ENCODE results near the gene SHISA4. TPM values are rescaled to one million over a fixed set of nuclear protein-coding genes. Genes with fewer than 3 reads are reported as not detected.
"Not testable (repeated sequence)": the region's sequence is repeated elsewhere in the genome, so short reads cannot be mapped to it uniquely, and the experiment has no call there.

Gene SHISA4
- polyA plus RNA-seq, 1 donor from 2014 or later, result 0.16 TPM

DNA sequence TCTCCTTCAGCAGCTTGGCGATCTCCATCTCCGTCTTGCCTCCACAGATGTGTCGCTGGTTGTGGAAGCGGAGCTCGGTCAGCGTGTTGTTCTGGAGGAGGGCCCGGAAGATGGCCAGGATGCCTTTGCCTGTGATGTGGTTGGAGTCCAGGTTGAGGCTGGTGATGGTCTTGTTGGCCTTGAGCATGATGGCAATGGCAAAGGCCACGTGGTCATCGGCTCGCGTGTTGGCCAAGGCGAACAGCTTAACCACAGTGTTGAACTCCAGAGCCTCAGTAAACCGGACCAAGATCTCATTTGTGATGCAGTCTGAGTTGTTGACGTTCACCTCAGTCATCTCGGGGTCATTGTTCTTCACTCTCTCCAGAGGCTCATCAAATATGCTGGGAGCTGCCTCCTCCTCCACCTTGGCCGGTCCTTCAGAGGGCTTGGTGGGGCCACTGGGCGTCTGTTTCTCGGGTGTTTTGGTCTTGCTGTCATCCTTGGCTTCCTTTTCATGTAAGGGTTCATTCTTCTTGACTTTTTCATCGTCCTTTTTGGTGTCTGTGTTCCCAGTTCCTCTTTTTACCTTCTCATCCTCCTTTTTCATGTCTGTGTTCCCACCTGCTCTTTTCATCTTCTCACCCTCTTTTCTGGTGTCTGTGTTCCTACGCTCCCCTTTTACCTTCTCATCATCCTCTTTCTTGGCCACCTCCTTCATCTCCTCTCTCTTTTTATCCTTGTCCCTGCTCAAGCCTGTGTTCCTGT is 11.2 kb downstream of the SHISA4 start:
- Mint-ChIP-seq H3K36me3 (no peaks in the 10 kb centered on the region), H3K27ac (no peak overlapping the region), H3K4me1 (peaks cover 0 to 5% (median 4%) of the 10 kb centered on the region in 3 donors), H3K4me3 (no peak overlapping the region), H3K27me3 (peaks cover 4% of the 10 kb centered on the region), H3K9me3 (peaks cover 0 to 2% (median 0%) of the 10 kb centered on the region in 3 donors)

DNA sequence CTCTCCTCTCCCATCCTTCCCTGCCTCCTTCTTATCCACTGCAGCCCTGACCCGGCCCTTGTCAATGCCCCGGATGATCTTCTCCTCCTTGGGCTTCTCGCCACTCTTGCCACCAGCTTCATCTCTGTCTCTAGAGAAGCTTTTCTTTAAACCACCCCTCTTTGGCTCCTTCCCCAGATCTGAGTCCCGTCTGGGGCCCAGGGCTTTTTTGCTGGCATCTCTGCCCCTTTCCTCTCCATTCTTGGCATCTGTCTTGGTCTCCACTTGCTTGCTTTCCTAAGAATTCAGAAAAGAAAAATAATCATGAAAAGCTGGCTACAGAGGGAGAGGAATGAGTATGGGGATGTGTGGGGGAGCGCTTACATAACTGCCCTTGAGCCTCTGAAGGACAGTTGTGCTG is 11.8 kb downstream of the SHISA4 start:
- H3K4me3 Mint-ChIP-seq, result no peak overlapping the region
- H3K36me3 Mint-ChIP-seq, result no peaks in the 10 kb centered on the region
- H3K27me3 Mint-ChIP-seq, result peaks cover 4% of the 10 kb centered on the region
- peaks cover 0 to 2% (median 0%) of the 10 kb centered on the region in 3 donors for H3K9me3 Mint-ChIP-seq
- H3K4me1 Mint-ChIP-seq, result peaks cover 0 to 5% (median 4%) of the 10 kb centered on the region in 3 donors
- no peak overlapping the region for H3K27ac Mint-ChIP-seq

DNA sequence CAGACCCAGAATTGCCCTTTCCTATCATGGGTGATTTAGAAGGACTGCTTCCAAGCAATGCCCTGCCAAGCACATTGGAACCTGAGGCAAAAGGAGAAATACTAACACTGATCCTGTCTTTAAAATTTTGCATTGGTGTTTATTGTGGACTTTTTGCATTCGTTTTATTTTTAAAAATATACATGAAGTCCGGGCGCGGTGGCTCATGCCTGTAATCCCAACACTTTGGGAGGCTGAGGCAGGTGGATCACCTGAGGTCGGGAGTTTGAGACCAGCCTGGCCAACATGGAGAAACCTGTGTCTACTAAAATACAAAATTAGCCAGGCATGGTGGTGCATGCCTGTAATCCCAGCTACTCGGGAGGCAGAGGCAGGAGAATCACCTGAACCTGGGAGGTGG is 12.3 kb downstream of the SHISA4 start:
- not testable (repeated sequence) for H3K4me1 Mint-ChIP-seq, H3K27me3 Mint-ChIP-seq, H3K9me3 Mint-ChIP-seq, H3K4me3 Mint-ChIP-seq, H3K36me3 Mint-ChIP-seq, H3K27ac Mint-ChIP-seq

DNA sequence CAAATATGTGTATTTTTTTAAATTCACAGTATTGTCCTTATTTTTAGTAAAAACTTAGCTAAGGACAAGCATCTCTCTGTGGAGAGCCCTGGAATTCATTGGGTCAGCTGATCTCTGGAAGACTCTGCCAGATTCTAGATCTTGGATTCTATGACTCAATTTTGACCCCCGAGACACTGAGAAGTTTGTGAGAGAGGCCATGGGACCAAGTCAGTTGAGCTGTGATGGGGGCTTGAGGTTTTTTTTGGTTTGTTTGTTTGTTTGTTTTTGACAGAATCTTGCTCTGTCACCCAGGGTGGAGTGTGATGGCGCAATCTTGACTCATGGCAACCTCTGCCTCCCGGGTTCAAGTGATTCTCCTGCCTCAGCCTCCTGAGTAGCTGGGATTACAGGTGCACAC is 13.5 kb downstream of the SHISA4 start:
- peaks cover 3% of the 10 kb centered on the region for H3K27me3 Mint-ChIP-seq
- H3K27ac Mint-ChIP-seq, result no peak overlapping the region
- no peaks in the 10 kb centered on the region for H3K4me1 Mint-ChIP-seq
- no peak overlapping the region for H3K4me3 Mint-ChIP-seq
- H3K36me3 Mint-ChIP-seq, result no peaks in the 10 kb centered on the region
- H3K9me3 Mint-ChIP-seq, result peaks cover 0 to 2% (median 0%) of the 10 kb centered on the region in 3 donors

DNA sequence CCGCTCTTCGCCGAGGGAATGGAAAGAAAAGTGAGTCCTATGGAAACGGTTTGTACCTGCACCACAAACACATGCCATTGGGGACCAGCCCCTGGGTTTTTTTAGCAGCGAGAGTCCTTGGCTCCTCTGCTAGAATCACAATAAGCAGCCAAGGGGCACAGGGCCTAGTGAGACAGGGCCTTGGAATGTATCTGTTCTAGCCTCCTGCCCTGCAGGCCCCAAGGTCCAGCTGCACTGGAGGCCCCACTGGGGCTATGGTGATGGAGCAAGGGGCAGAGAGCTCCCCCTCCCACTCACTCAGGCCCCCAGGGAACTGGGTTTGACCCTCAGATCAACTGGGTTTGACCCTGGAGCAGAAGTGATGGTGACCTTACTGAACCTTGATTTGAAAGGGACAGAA is 14.4 kb downstream of the SHISA4 start:
- Mint-ChIP-seq H3K27ac (no peak overlapping the region), H3K9me3 (peaks cover 0 to 2% (median 0%) of the 10 kb centered on the region in 3 donors), H3K4me1 (no peaks in the 10 kb centered on the region), H3K27me3 (peaks cover 3% of the 10 kb centered on the region), H3K4me3 (no peak overlapping the region), H3K36me3 (no peaks in the 10 kb centered on the region)

DNA sequence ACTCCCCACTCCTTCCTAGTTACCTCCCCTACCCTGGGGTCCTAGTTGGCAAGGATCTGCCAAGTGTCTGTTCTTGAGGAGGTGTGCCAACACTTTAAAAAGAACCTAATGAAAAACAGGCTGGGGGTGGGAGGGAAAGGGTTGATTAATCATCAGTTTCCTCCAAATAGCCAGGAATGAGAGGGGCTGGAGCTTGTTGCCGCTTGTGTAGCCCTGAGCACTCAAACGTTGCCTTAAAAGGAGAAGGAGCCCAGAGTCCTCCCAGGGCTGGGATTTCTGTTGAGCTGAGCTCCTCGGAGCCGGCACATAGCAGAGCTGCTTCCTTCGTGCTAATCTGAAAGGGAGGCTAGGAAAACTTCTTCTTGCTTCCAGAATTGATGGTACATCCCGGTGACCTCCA is 15.9 kb downstream of the SHISA4 start:
- H3K27ac Mint-ChIP-seq, result no peak overlapping the region
- H3K27me3 Mint-ChIP-seq, result peaks cover 3% of the 10 kb centered on the region
- H3K9me3 Mint-ChIP-seq, result peaks cover 0 to 2% (median 0%) of the 10 kb centered on the region in 3 donors
- H3K36me3 Mint-ChIP-seq, result no peaks in the 10 kb centered on the region
- no peaks in the 10 kb centered on the region for H3K4me1 Mint-ChIP-seq
- H3K4me3 Mint-ChIP-seq, result no peak overlapping the region

DNA sequence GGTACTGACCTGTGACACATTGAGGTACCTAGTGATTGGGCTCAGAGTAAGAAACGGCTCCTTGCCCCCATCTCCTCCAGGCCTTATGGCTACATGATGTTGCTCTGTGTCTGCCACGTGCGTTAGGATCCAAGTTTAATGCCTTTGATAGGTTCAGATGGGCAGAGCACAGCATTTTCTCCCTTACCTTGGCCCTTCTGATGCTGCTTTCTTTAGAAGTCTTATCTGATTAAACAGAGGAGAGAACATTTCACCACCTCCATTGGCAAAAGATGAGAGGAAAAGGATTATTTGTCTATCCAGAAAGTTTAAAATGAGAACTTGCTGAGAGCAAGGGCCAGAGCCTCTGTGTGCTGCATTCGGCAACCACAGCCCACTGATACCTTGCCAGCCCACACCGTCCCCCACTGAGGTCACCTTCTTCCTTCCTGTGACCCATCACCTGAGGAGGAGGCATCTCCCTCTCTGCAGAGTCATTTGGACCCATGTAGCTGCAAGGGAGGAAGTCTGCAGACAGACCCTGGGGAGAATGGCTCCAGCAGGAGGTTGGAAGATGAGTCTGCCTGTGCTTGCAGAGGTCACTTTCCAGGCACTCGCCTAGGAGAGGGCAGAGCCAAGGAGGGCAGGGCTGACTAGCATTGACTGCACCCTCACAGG is 16.7 kb downstream of the SHISA4 start:
- Mint-ChIP-seq H3K4me1 (no peaks in the 10 kb centered on the region), H3K4me3 (no peak overlapping the region), H3K36me3 (no peaks in the 10 kb centered on the region), H3K27me3 (peaks cover 2% of the 10 kb centered on the region), H3K27ac (no peak overlapping the region), H3K9me3 (peaks cover 0 to under 1% (median 0%) of the 10 kb centered on the region in 3 donors)

DNA sequence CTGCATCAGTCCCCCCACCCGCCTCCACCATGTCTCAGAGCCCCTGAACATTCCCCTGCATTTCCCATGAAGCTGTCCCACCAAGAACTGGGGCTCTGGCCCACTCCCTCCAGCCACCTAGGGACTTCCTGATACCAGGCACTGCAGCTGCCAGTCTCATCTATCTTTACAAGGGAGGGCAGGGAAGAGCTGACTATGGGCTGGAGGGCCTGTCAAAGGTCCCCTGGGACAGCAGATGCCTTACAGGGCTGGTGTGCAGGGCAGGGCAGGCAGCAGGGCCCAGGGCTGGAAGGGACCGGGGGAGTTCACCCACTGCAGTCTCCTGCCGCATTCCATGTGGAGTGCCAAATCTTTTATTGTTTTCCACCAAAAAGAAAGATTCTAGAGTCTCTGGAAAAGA is 17.6 kb downstream of the SHISA4 start:
- Mint-ChIP-seq H3K27ac (no peak overlapping the region), H3K27me3 (peaks cover 2% of the 10 kb centered on the region), H3K9me3 (no peaks in the 10 kb centered on the region)

DNA sequence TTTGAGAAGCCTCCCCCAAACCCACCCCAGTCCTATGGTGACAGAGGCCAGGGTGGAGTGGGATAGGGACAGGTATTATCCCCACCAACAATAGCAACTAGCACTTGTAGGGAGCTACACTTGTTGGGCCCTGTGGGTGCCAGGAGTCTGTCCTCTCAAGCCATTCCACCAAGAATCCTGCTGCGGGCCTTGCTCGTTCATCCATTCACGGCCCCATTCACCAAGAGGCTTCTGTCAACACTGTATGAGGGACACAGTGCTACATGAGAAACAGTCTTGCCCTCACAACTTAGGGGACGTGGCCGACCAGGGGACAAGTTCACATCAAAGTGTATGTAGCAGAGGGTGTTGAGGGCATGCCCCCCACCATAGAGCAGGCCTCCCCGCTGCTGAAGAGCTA is 18.9 kb downstream of the SHISA4 start:
- H3K27ac Mint-ChIP-seq, result no peak overlapping the region
- H3K36me3 Mint-ChIP-seq, result no peaks in the 10 kb centered on the region
- H3K4me3 Mint-ChIP-seq, result no peak overlapping the region
- no peaks in the 10 kb centered on the region for H3K4me1 Mint-ChIP-seq
- peaks cover 2% of the 10 kb centered on the region for H3K27me3 Mint-ChIP-seq
- no peaks in the 10 kb centered on the region for H3K9me3 Mint-ChIP-seq

More for the DNA sequence above, 17.6 kb downstream of the SHISA4 start:
- H3K4me1 Mint-ChIP-seq, result no peaks in the 10 kb centered on the region
- no peaks in the 10 kb centered on the region for H3K36me3 Mint-ChIP-seq
- no peak overlapping the region for H3K4me3 Mint-ChIP-seq

DNA sequence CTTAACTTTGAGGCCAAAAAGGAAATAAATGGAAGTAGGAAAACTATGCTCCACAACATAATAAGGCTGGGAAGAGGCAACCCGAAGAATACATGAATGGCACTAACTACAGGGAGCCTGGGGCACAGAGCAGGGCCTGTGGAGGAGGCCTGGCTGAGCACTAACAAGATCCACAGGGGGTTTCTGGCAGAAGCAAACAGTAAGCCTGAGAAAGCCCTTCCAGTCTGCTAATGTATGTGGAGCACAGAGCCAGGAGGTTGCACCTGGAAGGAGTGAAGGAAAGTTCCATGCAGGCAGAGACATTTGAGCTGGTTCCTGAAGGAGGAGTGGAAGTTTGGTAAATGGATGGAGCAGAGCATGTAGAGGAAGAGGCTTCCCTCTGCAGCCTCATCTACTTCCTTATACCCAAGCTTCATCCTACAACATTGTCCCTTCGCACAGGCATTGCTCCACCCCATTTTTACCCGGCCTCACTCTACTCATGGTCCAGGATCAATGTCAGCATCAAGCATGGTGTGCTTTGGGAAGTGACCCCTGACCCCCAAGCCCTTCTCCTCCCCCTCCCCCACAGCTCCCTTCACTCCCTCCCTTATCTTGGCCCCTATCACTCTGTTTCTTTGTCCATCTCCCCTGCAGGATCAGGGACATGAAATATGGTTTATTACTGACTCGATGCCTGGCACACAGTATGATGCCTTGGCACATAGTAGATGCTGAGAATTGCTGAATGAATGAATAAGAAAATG is 23.3 kb downstream of the SHISA4 start:
- no peak overlapping the region for H3K4me3 Mint-ChIP-seq

DNA sequence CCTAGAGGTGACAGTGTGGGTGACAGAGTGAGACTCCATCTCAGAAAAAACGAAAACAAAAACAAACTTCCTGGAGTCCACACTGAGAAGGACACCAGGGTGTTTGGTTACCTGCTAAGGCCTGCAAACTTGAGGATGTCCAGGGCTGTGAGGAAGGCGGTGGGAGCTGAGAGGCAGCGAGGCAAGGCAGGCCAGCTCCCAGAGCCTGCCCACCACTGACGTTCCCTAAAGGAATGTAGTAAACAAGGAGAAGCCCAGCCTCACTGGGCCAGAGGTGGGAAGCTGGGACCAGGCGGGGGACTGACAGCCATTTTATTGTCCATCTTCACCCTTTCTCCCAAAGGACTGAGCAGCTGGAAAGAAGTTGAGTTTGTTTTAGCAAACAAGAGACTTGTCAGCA is 24.1 kb downstream of the SHISA4 start:
- H3K4me3 Mint-ChIP-seq, result no peak overlapping the region
- no peaks in the 10 kb centered on the region for H3K36me3 Mint-ChIP-seq
- H3K4me1 Mint-ChIP-seq, result peaks cover 0 to 1% (median 0%) of the 10 kb centered on the region in 3 donors
- no peaks in the 10 kb centered on the region for H3K9me3 Mint-ChIP-seq
- H3K27ac Mint-ChIP-seq, result no peak overlapping the region
- H3K27me3 Mint-ChIP-seq, result peaks cover 8% of the 10 kb centered on the region

More for the DNA sequence above, 23.3 kb downstream of the SHISA4 start:
- no peaks in the 10 kb centered on the region for H3K9me3 Mint-ChIP-seq
- H3K4me1 Mint-ChIP-seq, result peaks cover 0 to 1% (median 0%) of the 10 kb centered on the region in 3 donors
- no peaks in the 10 kb centered on the region for H3K36me3 Mint-ChIP-seq
- no peak overlapping the region for H3K27ac Mint-ChIP-seq
- peaks cover 8% of the 10 kb centered on the region for H3K27me3 Mint-ChIP-seq

DNA sequence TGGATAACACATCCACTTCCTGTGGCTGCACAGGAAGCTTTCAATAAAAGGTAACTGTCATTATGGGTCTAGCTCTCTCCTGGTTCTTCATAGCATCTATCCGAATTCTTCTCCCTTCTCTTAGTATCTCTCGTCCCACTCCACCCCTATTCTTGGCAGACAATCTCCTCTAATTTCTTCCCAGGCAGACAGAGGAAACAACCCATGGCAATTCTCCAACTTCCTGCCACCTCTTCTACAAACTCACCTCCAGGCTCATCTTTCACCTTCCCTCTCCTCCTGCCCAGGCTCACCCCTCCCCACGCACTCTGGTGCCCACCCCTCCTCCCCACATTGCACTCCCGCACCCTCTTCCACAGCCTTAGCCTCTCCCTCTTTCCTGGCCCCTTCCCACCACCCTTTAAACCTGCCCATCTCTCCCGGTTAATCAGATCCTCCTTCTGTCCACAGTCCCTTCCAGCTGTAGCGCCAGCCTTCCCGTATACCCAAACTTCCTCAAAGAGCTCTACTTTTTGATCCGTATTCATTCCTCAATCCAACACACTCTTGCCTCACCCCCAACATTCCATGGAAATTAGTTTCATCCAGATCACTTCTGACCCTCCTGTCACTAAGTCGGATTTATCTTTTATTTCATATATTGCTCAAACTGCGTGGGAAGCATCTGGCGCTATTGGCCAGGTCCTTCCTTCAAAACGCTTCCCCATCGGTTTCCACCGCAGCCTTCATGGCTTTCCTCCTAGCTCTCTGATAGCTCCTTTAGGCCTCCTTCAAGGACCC is 25.9 kb downstream of the SHISA4 start:
- Mint-ChIP-seq H3K27ac (no peak overlapping the region), H3K4me3 (no peak overlapping the region), H3K27me3 (peaks cover 8% of the 10 kb centered on the region), H3K9me3 (no peaks in the 10 kb centered on the region), H3K36me3 (no peaks in the 10 kb centered on the region), H3K4me1 (peaks cover 0 to 1% (median 0%) of the 10 kb centered on the region in 3 donors)

DNA sequence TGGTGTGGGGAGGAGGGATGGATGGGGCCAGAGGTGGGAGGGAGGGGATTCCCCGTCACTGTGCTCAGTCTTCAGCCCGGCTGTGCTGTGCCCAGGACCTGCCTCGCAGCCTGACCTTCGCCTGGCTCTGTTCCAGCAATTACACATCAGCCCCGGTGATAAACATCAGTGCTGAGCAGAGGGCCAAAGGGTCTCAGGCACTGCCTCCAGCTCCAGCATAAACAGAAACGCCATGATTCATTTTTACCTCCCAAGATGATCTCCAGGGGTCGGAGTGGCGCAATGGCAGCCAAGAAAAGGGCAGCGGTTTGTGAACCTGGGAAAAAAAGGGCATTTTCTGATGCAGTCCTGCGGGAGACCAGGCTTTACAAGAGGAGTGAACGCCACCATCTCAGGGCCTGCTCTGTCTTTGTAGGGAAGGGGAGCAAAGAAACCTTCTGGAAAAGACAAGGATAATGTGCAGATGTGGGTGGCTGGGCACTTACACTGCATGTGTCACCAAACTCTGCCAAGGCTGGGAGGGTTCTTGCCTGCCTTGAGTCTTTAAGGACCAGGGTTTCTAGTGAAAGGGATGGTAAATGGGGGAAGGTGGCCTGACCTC is 28.1 kb downstream of the SHISA4 start:
- no peak overlapping the region for H3K4me3 Mint-ChIP-seq
- H3K36me3 Mint-ChIP-seq, result no peaks in the 10 kb centered on the region
- H3K4me1 Mint-ChIP-seq, result peaks cover 0 to 1% (median 0%) of the 10 kb centered on the region in 3 donors
- H3K9me3 Mint-ChIP-seq, result no peaks in the 10 kb centered on the region
- no peak overlapping the region for H3K27ac Mint-ChIP-seq
- peaks cover 12% of the 10 kb centered on the region for H3K27me3 Mint-ChIP-seq

DNA sequence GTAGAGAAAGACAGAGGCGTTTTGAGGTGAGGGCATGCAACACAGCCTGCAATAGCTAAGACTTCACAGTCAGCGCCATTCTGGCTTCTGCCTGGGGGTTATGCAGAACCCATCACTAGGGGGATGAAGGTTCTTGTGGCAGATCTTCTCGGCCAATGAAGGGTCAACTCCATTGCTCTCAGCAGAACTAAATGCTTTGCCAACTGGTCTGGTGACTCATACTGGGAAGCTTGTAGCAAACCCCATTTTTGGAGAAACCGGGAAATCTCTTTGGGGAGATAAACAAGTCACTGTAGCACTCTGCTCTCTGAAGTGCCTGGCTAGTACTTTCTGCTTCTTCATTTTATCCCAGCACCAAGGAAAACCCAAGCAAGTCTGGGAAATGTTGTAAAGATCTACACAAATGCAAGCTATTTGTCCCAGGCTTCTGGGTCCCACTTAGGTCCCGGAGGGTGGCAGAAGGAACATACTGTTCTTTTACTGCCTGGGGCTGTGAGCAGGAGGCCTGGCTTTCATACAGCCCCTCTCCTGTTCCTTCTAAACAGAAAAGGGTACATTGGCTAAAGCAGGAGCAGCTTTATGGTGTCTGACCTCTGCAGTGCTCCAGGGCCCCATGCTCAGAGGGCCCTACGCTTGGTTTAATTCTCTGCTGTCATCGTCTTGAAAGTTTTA is 28.8 kb downstream of the SHISA4 start:
- peaks cover 0 to 3% (median 0%) of the 10 kb centered on the region in 3 donors for H3K9me3 Mint-ChIP-seq
- peaks cover 12% of the 10 kb centered on the region for H3K27me3 Mint-ChIP-seq
- no peak overlapping the region for H3K27ac Mint-ChIP-seq
- no peaks in the 10 kb centered on the region for H3K36me3 Mint-ChIP-seq
- H3K4me1 Mint-ChIP-seq, result peaks cover 0 to 1% (median 0%) of the 10 kb centered on the region in 3 donors
- H3K4me3 Mint-ChIP-seq, result no peak overlapping the region
